Stimulated activated CD4-positive, alpha-beta T cell treated with anti-CD3 and anti-CD28 coated beads, Interleukin-1b, Interleukin-23, amount 100 ng/mL, for 24 hours (primary cell): ENCODE results near the gene PIK3R5.
A peak's percentile ranks its signal among the peaks of the same experiment; 100 is the strongest.

ENCODE experiments used
- DNase-seq, 4 experiments: peaks; one replicate each; pipeline ENCODE4 v3.0.0-alpha.2; 2020; ENCODE audit warnings: low read depth in 4 of 4, low spot score in 1 of 4

The PIK3R5 gene

DNA sequence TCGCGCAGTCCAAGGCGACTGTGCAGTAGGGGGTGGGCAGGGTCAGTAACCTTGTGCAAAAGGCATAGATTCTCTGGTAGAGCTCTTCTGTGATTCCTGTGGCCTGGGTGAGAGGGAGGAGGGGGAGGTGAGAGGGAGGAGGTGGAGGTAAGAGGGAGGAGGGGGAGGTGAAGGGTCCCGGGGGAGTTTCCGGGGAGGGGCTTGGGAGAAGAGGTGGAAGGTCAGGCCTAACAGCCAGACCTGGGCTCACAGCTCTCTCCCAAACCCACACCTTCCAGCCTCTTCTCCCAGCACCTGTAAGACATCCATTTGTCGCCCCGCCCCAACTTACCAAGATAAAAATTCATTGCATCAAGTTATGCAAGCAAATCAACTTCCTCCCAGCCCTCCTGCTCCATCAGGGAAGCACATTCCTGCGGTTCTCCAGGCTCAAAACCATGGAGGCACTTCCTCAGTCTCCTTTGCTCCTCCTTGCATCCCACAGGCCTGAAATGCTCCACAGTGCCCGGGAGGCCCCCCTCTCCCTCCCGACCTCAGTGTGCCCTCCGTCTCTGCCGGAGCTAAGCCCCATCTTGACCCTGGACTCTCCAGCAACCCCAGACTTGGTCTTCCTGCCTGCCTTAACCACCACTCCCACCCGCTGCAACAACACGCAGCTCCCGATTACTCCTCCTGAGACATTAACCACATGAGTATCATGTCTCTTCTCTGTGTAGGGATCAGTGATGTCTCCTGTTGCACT is 128.5 kb downstream of the PIK3R5 start:
- no peak for DNase-seq

DNA sequence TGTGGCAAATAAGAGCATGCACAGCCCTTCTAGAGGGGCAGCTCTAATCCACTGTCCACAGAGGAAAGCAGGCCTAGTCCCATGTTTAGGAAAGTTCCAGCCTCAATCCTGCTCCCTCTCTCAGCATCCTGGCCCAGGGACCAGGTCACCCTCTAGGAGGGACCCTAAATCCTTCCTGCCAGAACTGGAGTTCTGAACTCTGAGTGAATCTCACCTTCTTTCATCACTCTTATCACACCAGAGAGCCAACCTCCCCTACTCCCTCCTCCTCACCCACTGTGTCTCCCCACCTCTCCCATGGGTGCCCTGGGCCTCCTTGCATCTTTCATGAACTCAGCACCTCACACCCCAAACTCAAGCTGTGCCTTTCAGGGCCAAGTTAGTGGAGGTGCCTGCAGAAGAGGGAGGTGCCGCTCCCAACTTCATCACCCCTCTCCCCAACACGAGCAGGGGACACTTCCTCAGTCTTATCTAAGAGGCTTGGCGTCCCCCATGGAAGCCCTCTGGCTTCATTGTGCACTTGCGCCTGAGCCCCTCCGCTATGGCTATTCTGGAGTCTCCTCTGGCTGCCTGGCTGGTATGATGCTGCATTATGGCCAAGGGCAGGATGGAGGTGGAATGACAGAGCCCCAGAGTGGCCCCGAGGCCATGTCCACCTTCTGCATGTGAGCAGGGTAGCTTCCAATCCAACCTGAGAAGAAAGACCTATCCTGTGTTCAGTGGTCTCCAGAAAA is 129.7 kb downstream of the PIK3R5 start:
- DNase-seq, result no peak

DNA sequence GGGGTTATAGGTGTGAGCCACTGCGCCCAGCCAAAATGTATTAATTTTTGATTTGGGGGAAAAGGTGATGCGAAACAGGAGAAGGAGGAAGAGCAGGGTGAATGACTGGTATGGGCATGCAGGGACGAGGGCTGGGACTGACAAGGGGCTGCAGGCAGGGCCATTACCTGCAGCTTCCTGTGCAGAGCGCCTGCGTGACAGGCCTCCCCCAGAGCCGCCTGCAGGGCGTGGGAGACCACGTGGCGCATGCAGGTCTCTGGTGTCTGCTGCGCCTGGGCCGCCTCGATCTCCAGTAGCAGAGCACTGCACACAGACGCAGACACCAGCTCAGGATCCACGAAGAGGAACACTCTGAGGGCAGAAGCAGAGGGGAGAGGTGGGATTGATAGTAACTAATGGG is 130.4 kb downstream of the PIK3R5 start:
- no peak for DNase-seq

DNA sequence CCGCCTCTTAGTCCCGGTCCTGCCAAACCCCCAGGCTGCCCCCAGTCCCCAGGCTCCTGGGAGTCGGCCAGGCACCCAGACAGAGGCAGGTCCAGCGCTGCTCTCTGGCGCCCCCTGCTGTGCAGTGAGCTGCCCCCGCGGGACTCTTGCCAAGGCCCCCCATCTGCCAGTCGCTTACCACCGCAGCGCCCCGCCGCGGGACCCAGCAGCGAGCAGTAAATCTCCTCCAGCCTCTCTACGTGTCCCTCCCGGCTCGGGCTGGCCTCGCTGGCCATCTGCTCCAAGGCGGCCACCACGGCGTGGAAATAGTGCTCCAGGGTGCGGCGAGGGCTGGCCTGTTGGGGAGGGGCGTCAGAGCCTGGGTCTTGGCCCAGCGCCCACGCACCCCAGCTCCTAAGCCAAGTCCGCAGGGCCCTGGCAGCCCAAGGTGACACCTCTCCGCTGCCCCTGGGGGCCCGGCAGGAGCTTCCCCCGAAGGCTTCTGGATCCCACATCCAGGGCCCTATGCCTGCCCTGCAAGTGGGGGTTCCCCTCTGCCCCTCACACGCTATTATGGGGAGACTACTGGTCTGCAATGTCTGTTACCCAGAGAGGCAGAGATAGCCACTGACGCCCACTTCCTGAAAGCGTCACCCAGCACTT is 132.7 kb downstream of the PIK3R5 start:
- DNase-seq, result peak in 1 of 4 experiments; percentile 12

DNA sequence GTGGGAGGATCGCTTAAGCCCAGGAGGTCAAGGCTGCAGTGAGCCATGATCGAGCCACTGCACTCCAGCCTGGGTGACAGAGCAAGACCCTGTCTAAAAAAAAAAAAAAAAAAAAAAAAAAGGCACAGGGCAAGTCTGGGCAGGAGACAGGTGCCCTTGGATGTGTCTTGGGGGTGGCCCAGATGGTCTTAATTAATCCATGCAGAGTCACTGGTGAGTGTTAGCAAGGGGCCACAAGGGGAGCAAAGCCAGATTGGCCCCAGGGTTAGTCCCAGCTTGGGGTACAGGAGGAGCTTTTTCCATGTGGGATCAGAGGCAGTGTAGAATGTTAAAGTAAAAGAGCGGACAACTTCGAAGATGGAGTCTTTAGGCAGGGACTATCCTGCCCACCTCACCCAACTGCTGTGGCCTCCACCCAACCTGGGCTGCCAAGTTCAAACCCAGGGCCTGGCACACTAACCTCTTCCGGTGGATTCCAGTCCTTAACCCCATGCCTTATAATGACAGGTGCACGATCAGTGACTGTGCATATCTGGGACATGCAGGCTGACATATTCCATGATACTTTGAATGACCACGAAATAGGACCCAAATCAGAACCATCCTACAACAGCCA is 134.2 kb downstream of the PIK3R5 start:
- no peak for DNase-seq

DNA sequence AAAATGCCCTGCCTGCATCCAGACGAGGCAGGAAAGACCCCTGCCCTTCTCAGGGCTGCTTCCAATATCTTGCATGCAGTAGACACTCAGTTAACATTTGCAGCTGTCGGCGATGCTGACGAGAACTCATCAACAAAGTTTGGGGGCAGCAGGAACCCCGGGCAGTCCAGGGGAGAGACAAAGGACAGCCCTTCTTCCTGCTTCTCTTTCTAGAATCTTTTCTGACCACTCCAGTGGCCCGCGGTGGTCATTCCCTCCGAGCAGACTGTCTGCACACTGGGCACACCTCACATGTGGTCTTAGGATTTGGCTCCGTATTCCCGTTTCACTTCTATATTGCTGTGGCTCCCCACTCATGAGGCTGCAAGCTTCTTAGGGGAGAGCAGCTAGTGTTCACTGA is 135.4 kb downstream of the PIK3R5 start:
- DNase-seq, result no peak

DNA sequence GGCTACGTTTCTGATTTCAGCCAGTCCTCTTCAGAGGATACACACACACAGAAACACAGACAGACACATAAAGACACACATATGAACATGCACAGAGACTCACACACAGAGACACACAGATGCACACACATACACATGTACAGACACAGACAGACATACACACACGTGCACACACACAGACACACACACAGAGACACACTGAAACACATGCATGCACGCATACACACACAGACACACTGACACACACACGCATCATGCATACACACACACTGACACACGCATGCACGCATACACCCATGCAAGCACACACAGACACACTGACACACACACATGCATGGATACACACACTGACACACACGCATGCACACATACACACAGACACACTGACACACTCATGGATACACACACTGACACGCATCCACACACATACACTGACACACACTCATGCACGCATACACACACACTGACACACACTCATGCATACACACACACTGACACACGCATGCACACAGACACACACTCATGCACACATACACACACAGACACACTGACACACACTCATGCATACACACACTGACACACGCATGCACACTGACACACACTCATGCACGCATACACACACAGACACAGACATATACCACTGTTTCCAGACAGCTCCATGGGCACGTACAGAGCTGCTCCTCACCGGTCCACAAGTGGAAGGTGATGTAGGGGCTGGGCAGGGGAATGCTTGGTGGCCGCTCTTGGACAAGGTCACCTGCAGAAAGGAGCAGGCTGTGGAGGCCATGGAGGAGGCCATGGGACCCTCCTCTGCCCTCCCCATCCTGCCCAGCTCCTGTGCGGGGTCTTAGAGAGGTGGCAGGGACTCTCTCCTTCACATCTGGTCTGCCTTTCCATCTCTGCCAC is 136.2 kb downstream of the PIK3R5 start:
- DNase-seq, result no peak
